Middle frontal gyrus (tissue), 1 donor: ENCODE data around the gene CNDP2.

ENCODE experiments used
- DNase-seq: peaks from one replicate; pipeline ENCODE4 v3.0.0-alpha.2; 2015; ENCODE audit warnings: low spot score; ENCODE audit errors: extremely low spot score

The CNDP2 gene

DNA sequence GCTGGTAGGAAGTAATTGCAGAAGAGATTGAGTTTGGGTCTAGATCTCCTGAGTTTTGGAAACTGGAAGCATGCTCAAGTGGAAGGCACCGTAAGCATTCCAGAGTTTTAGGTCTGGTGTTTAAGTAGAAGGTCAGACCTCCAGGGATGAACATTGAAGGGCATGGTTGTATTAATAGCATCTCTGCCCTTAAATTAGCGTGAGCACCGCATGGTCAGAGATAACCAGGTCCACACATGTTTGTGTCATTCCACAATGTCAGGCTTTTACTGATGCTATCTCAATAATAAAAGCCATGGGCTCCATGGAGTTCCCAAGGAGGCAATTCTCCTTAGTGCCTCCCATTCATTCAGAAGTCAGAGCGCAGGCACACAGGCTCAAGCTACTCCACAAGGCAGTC lies 73.2 kb downstream of the CNDP2 start:
- DNase-seq, result no peak

DNA sequence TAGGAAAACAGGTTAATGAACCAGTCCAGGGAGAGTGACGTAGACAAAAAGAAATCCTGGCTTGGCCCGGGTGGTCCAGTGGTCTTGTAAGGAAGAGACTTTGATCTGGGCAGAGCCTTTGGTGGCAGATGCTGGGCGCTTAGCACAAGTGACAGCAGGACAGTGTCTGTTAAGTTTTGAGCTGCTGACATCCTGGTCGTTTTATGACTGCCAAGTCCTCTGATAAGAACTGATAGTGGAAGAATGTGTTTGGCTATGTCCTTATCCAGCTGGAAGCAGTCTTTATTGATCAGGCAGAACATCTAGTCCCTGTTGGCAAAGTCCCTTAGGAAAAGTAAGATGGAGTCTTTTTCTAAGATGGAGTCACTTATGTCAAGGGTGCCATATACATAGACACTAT lies 74.1 kb downstream of the CNDP2 start:
- no peak for DNase-seq

DNA sequence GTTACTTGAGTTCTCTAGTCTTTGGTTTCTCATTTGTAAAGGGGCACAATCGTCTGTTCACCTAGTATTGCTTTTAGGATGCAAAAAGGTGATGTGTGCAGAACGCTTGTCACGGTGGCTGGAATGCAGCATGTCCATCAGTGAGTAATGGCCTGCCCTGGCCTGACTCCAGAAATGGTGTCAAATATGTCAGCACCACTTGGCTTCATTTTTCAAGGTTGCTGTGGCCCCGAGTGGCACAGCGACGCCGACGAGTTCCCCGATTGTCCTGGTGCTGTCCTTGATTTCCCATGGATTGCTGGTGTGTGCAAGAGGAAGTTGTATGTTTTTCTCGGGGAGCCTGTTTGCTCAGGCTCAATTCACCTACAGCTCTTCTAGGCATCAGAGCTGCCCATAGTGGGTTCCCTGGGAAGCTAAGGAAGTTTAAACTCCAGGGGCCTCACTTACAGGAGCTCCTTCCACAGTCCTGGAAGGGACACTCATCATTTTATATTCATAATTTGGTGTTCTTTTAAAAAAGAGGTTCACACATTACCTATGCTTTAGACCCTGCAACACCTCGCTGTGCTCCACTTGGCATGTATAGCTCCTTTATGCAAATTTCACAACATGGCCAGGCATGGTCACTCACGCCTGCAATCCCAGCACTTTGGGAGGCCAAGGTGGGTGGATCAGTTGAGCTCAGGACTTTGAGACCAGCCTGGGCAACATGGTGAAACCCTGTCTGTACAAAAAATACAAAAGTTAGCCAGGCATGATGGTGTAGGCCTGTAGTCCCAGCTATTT lies 75.9 kb downstream of the CNDP2 start:
- no peak for DNase-seq

DNA sequence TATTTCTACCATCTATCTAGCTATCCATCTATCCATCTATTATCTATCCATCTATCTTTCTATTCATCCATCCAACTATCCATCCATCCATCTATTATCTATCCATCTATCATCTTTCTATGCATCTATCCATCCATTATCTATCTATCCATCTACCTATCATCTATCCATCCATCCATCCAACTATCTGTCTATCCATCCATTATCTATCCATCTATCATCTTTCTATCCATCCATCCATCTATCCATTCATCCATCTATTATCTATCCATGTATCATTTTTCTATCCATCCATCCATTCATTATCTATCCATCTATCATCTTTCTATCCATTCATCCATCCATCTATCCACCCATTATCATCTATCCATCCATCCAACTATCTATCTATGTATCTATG lies 76.9 kb downstream of the CNDP2 start:
- no peak for DNase-seq
